ENCODE measurements around the gene AUH. TPM values are rescaled to one million over a fixed set of nuclear protein-coding genes. Genes with fewer than 3 reads are reported as not detected.

AUH gene
- total RNA-seq, 4 donors from 2014 or later, result 23.5 to 50.7 (median 39.9) TPM

- TF ChIP-seq CTCF (IDR thresholded peaks at IDR 0.05; ENCODE audit: low read depth), result no peak
Observed at GRCh38 chr9:91200692-91201336, 160.9 kb downstream of the AUH start.

GRCh38 chr9:91199739-91200497, 161.8 kb downstream of the AUH start:
- no peak for TF ChIP-seq CTCF (IDR thresholded peaks at IDR 0.05; ENCODE audit: low read depth)

- no peak for TF ChIP-seq CTCF (IDR thresholded peaks at IDR 0.05; ENCODE audit: low read depth)
Observed at GRCh38 chr9:91198405-91198804, 163.3 kb downstream of the AUH start.

- no peak for TF ChIP-seq CTCF (IDR thresholded peaks at IDR 0.05; ENCODE audit: low read depth)
Observed at GRCh38 chr9:91197232-91198181, 164.2 kb downstream of the AUH start.

- TF ChIP-seq CTCF (IDR thresholded peaks at IDR 0.05; ENCODE audit: low read depth), result no peak
Observed at GRCh38 chr9:91196103-91196950, 165.4 kb downstream of the AUH start.

- TF ChIP-seq CTCF (IDR thresholded peaks at IDR 0.05; ENCODE audit: low read depth), result no peak
Observed at GRCh38 chr9:91195372-91196012, 166.2 kb downstream of the AUH start.

All from subcutaneous adipose tissue (tissue), 4 donors.